A549 (cell line): ENCODE data around the gene CEACAM5. TPM values are rescaled to one million over a fixed set of nuclear protein-coding genes. Genes with fewer than 3 reads are reported as not detected.

Experiments used
- ATAC-seq, 2 experiments: fragments of 200-7000 bp in 1 of 2; fragments of >200 bp in 1 of 2; cut with Nextera tagmentation in 1 of 2; cut with Tn5 transposase in 1 of 2; 3 replicates each; pipeline versions ENCODE4 v1.8.0 to v1.9.1; 2018 to 2020; ENCODE audit warnings: mild to moderate bottlenecking in 1 of 2, moderate library complexity in 1 of 2
- CTCF ChIA-PET: fragments of 300-600 bp; sonication (Branson Sonifier 250); formaldehyde crosslinking; extraction: SDS; loops from one replicate; lab custom pipeline; 2021; ENCODE audit warnings: antibody characterized with exemption, inconsistent platforms; lab: Yijun Ruan, JAX
- POLR2A ChIA-PET: fragments of 350-600 bp; formaldehyde crosslinking; extraction: SDS; loops from one replicate; lab custom pipeline; 2021; ENCODE audit warnings: antibody characterized with exemption, inconsistent platforms; lab: Yijun Ruan, JAX
- DNase-seq, 2 experiments: peaks; one replicate each; pipeline versions ENCODE4 v3.0.0 to v3.0.0-alpha.2; 2011 to 2016; ENCODE audit warnings: low read depth in 1 of 2, low spot score in 1 of 2
- FAIRE-seq: peaks from 2 replicates; lab custom pipeline; 2011; peaks lifted over from hg19 to GRCh38; lab: Jason Lieb, UNC
- H3K27ac ChIP-seq, 2 experiments: fragments of >200 bp; sonication (Bioruptor Twin); formaldehyde crosslinking; 3 replicates each; pipeline ENCODE4 v1.5.1; 2016 to 2017
- H3K4me1 ChIP-seq: fragments of >200 bp; sonication (Bioruptor Twin); formaldehyde crosslinking; 3 replicates; pipeline ENCODE4 v1.6.1; 2016
- H3K4me2 ChIP-seq: fragments of >200 bp; sonication (Bioruptor Twin); formaldehyde crosslinking; 3 replicates; pipeline ENCODE4 v1.6.1; 2016
- H3K4me3 ChIP-seq: fragments of >200 bp; sonication (Bioruptor Twin); formaldehyde crosslinking; 3 replicates; pipeline ENCODE4 v1.5.1; 2016
- H3K9me3 ChIP-seq: fragments of >200 bp; sonication (Bioruptor Twin); formaldehyde crosslinking; 3 replicates; pipeline ENCODE4 v1.6.1; 2016
- BCL3 ChIP-seq: fragments of >200 bp; sonication (Bioruptor Twin); formaldehyde crosslinking; IDR thresholded peaks from 3 replicates; pipeline ENCODE4 v1.6.1; 2016
- BHLHE40 ChIP-seq: IDR thresholded peaks from 2 replicates; pipeline ENCODE4 v1.6.1; 2012; ENCODE audit warnings: low read depth, low read length, inconsistent platforms
- CBX8 ChIP-seq: fragments of 200-600 bp; sonication (generic); IDR thresholded peaks from 2 replicates; pipeline ENCODE4 v1.6.1; 2016
- CHD4 ChIP-seq: fragments of 200-600 bp; sonication (generic); IDR thresholded peaks from 2 replicates; pipeline ENCODE4 v1.6.1; 2016; ENCODE audit warnings: antibody characterized with exemption, mild to moderate bottlenecking, borderline replicate concordance
- EHF ChIP-seq: fragments of 250-450 bp; sonication (Bioruptor Pico); IDR thresholded peaks from 2 replicates; pipeline ENCODE4 v1.5.0; 2020; ENCODE audit warnings: mild to moderate bottlenecking
- HMGXB4 ChIP-seq: fragments of 250-450 bp; sonication (Bioruptor Pico); IDR thresholded peaks from 2 replicates; pipeline ENCODE4 v1.5.0; 2021; ENCODE audit warnings: mild to moderate bottlenecking, moderate library complexity, borderline replicate concordance
- HOXB5 ChIP-seq: fragments of 250-450 bp; sonication (Bioruptor Pico); IDR thresholded peaks from 2 replicates; pipeline ENCODE4 v1.5.0; 2020; ENCODE audit warnings: mild to moderate bottlenecking, moderate library complexity
- JUNB ChIP-seq: fragments of >200 bp; sonication (Bioruptor Twin); formaldehyde crosslinking; IDR thresholded peaks from 2 replicates; pipeline ENCODE4 v1.6.1; 2016
- KDM5A ChIP-seq: fragments of 200-600 bp; sonication (generic); IDR thresholded peaks from 2 replicates; pipeline ENCODE4 v1.6.1; 2016; ENCODE audit warnings: antibody characterized with exemption, mild to moderate bottlenecking
- MYC ChIP-seq: IDR thresholded peaks from 2 replicates; pipeline ENCODE4 v1.6.1; 2012; ENCODE audit warnings: mild to moderate bottlenecking, inconsistent platforms, low read length, improper control_type of control experiment, borderline replicate concordance
- NPAS2 ChIP-seq: fragments of 250-450 bp; sonication (Bioruptor Pico); IDR thresholded peaks from 2 replicates; pipeline ENCODE4 v1.8.0; 2022; ENCODE audit warnings: mild to moderate bottlenecking, moderate library complexity, borderline replicate concordance
- PBX3 ChIP-seq: IDR thresholded peaks from 2 replicates; pipeline ENCODE4 v1.6.1; 2012
- POLR2A ChIP-seq: IDR thresholded peaks from 2 replicates; pipeline ENCODE4 v1.6.1; 2012; ENCODE audit warnings: mild to moderate bottlenecking, low read length
- RNF2 ChIP-seq: fragments of 200-600 bp; sonication (generic); IDR thresholded peaks from 2 replicates; pipeline ENCODE4 v1.6.1; 2016; ENCODE audit warnings: low read depth, mild to moderate bottlenecking, antibody characterized with exemption, moderate library complexity, borderline replicate concordance
- ZC3H11A ChIP-seq: fragments of 450-650 bp; IDR thresholded peaks from 2 replicates; pipeline ENCODE4 v1.6.1; 2014; ENCODE audit warnings: antibody characterized with exemption, mild to moderate bottlenecking
- ZFP36 ChIP-seq: fragments of 450-650 bp; IDR thresholded peaks from 2 replicates; pipeline ENCODE4 v1.6.1; 2014; ENCODE audit warnings: borderline replicate concordance; ENCODE audit not compliant: partially characterized antibody
- ZSCAN20 ChIP-seq: fragments of 250-450 bp; sonication (Bioruptor Pico); IDR thresholded peaks from 2 replicates; pipeline ENCODE4 v1.8.0; 2022; ENCODE audit warnings: mild to moderate bottlenecking, moderate library complexity
- WGBS: methylation state at CpG from one replicate; pipeline ENCODE4 v1.1.6; 2017; ENCODE audit errors: missing lambda C conversion rate; 5-methylcytosine and 5-hydroxymethylcytosine counted together
- polyA plus RNA-seq, 4 experiments: library from polyadenylated mRNA; depleted of rRNA in 3 of 4; stranded (reverse); fragments of >200 nt; fragmentation: RNase III in 1 of 4; extraction: RNeasy Plus Mini Kit Qiagen cat#74134 plus additional on column Dnase treatment in 1 of 4; gene quantifications; 2 replicates in 3 of 4; 3 replicates in 1 of 4; pipeline ENCODE4 v1.2.3, GENCODE V29; 2011 to 2017
- TF ChIP-seq, protein P1 (sequence below): fragments of >200 bp; sonication (Bioruptor Twin); formaldehyde crosslinking; IDR thresholded peaks from 3 replicates; pipeline ENCODE4 v1.5.1; 2016
- TF ChIP-seq, protein P2 (sequence below): fragments of 450-650 bp; IDR thresholded peaks from 2 replicates; pipeline ENCODE4 v1.6.1; 2014; ENCODE audit warnings: antibody characterized with exemption

Gene CEACAM5
- polyA plus RNA-seq, 2 of the 4 experiments (the other 2 are of a cell fraction) = 1.3 TPM; not detected in 1

GRCh38 chr19:41720103-41720502 is 11.7 kb downstream of the CEACAM5 start:
- ChIA-PET CTCF (interaction anchor here (1.2 to 9.1 kb wide), 5 partner anchors 13 to 79 kb away, joined by 3 to 165 read pairs (median 8); partner anchors contain the start of gene CEACAM5), POLR2A (no interaction called here)
- no peak overlapping the region for H3K4me3 ChIP-seq
- TF ChIP-seq KDM5A = no peak
- no peak for TF ChIP-seq BCL3
- no peak for DNase-seq
- no peaks in the 10 kb centered on the region for H3K4me1 ChIP-seq
- no peak overlapping the region for H3K27ac ChIP-seq
- FAIRE-seq = no peak
- WGBS = 49% methylated on average over 3 of the region's 3 CpGs
- no peak for ATAC-seq
- H3K4me2 ChIP-seq = no peak overlapping the region
- H3K9me3 ChIP-seq = no peaks in the 10 kb centered on the region

DNA sequence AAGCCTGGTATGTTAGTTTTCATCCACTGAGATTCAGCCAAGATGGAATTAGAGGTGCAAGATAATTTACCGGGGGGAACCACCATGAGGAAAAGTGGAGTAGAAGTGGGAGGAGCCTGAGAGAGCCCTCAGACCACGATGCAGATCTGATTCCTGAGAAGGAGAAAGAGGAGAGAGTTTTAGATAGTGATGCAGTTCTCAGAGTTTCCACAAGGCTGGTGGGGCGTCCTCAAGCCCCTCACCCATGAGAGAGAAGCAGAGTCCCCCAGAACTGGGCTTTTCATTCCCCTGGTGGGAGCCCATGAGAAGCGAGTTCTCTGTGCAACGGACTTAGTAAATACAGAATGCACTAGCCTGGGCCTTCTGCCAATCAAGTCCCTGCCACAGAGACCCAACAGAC is 18.1 kb downstream of the CEACAM5 start:
- DNase-seq = no peak
- TF ChIP-seq MYC (no peak), PBX3 (no peak), HOXB5 (CRISPR knock-in tag) (no peak), BHLHE40 (no peak), CHD4 (no peak), JUNB (no peak)
- TF ChIP-seq, protein P1, sequence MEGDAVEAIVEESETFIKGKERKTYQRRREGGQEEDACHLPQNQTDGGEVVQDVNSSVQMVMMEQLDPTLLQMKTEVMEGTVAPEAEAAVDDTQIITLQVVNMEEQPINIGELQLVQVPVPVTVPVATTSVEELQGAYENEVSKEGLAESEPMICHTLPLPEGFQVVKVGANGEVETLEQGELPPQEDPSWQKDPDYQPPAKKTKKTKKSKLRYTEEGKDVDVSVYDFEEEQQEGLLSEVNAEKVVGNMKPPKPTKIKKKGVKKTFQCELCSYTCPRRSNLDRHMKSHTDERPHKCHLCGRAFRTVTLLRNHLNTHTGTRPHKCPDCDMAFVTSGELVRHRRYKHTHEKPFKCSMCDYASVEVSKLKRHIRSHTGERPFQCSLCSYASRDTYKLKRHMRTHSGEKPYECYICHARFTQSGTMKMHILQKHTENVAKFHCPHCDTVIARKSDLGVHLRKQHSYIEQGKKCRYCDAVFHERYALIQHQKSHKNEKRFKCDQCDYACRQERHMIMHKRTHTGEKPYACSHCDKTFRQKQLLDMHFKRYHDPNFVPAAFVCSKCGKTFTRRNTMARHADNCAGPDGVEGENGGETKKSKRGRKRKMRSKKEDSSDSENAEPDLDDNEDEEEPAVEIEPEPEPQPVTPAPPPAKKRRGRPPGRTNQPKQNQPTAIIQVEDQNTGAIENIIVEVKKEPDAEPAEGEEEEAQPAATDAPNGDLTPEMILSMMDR = no peak
- TF ChIP-seq, all 56 proteins: peak for 0
- Histone ChIP-seq H3K27ac (no peak overlapping the region), H3K4me2 (no peak overlapping the region), H3K4me3 (no peak overlapping the region), H3K4me1 (no peaks in the 10 kb centered on the region), H3K9me3 (no peaks in the 10 kb centered on the region)
- ChIA-PET CTCF (interaction anchor here (0.8 to 4.6 kb wide), 10 partner anchors 11 to 88 kb away, joined by 3 to 54 read pairs (median 6); partner anchors contain the start of gene CEACAM5), POLR2A (no interaction called here)
- 36% methylated on average over 5 of the region's 5 CpGs for WGBS
- peak in 1 of 2 experiments; percentile 43; a peak in 2 of 6 replicates for ATAC-seq
- FAIRE-seq = no peak

GRCh38 chr19:41734156-41734555 is 25.7 kb downstream of the CEACAM5 start:
- TF ChIP-seq ZC3H11A = no peak
- TF ChIP-seq HMGXB4 (CRISPR knock-in tag) = no peak
- no peak for TF ChIP-seq POLR2A
- no peak for TF ChIP-seq MYC
- TF ChIP-seq, protein P2, sequence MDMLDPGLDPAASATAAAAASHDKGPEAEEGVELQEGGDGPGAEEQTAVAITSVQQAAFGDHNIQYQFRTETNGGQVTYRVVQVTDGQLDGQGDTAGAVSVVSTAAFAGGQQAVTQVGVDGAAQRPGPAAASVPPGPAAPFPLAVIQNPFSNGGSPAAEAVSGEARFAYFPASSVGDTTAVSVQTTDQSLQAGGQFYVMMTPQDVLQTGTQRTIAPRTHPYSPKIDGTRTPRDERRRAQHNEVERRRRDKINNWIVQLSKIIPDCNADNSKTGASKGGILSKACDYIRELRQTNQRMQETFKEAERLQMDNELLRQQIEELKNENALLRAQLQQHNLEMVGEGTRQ = no peak
- no peak for TF ChIP-seq ZSCAN20 (CRISPR knock-in tag)
- peak; percentile 89 for TF ChIP-seq CBX8
- TF ChIP-seq ZFP36 = peak; percentile 35
- TF ChIP-seq NPAS2 (CRISPR knock-in tag) = no peak
- TF ChIP-seq EHF = no peak
- peak; percentile 89; the same call in 1 of the 2 replicates for TF ChIP-seq RNF2
- no peak overlapping the region for H3K27ac ChIP-seq
- no peak overlapping the region for H3K4me3 ChIP-seq
- no peaks in the 10 kb centered on the region for H3K4me1 ChIP-seq
- no peak for DNase-seq
- CTCF ChIA-PET = interaction anchor here (1.1 to 9.9 kb wide), 9 partner anchors 10 to 93 kb away, joined by 3 to 102 read pairs (median 6); no protein-coding TSS in a partner anchor
- no peak overlapping the region for H3K4me2 ChIP-seq
- POLR2A ChIA-PET = no interaction called here
- peak; percentile 98 for FAIRE-seq
- ATAC-seq = no peak
- H3K9me3 ChIP-seq = no peaks in the 10 kb centered on the region
- WGBS = 34% methylated on average over 4 of the region's 4 CpGs
